DND-41 (cell line): ENCODE data around the gene TMEM132D.

ENCODE experiments used
- ATAC-seq: fragments of 200-7000 bp; cut with Tn5 transposase; 3 replicates; pipeline ENCODE4 v1.9.1; 2021; ENCODE audit warnings: low read depth; ENCODE audit not compliant: insufficient read depth
- DNase-seq: peaks from one replicate; pipeline ENCODE4 v3.0.0-alpha.2; 2020
- H2AFZ ChIP-seq: 2 replicates; pipeline ENCODE4 v1.6.0; 2012; ENCODE audit warnings: low read depth, low read length
- H3K27ac ChIP-seq: 2 replicates; pipeline ENCODE4 v1.5.1; 2012; ENCODE audit warnings: low read length, inconsistent platforms
- H3K27me3 ChIP-seq: fragments of 200-600 bp; sonication (generic); 2 replicates; pipeline ENCODE4 v1.6.0; 2012; ENCODE audit warnings: low read length, mild to moderate bottlenecking, inconsistent platforms; ENCODE audit not compliant: insufficient read depth, poor library complexity
- H3K36me3 ChIP-seq: 2 replicates; pipeline ENCODE4 v1.5.1; 2012; ENCODE audit warnings: low read length, inconsistent platforms; ENCODE audit not compliant: insufficient read depth
- H3K4me1 ChIP-seq: 2 replicates; pipeline ENCODE4 v1.5.1; 2012; ENCODE audit warnings: mild to moderate bottlenecking, low read length; ENCODE audit not compliant: insufficient read depth
- H3K4me2 ChIP-seq: 2 replicates; pipeline ENCODE4 v1.6.0; 2012; ENCODE audit warnings: mild to moderate bottlenecking, moderate library complexity, low read length, inconsistent platforms; ENCODE audit not compliant: insufficient read depth
- H3K4me3 ChIP-seq, 2 experiments: fragments of 200-600 bp in 1 of 2; shearing (Covaris generic) in 1 of 2; 2 replicates each; pipeline ENCODE4 v1.5.1; 2012 to 2016; ENCODE audit warnings: inconsistent platforms in 2 of 2, low read length in 2 of 2, mild to moderate bottlenecking in 2 of 2, low read depth in 1 of 2, moderate library complexity in 1 of 2
- H3K79me2 ChIP-seq: 2 replicates; pipeline ENCODE4 v1.6.0; 2012; ENCODE audit warnings: low read length, inconsistent platforms; ENCODE audit not compliant: insufficient read depth
- H3K9ac ChIP-seq: 2 replicates; pipeline ENCODE4 v1.6.0; 2012; ENCODE audit warnings: low read depth, mild to moderate bottlenecking, inconsistent platforms, low read length, moderate library complexity
- H3K9me3 ChIP-seq: 2 replicates; pipeline ENCODE4 v1.5.1; 2012; ENCODE audit warnings: low read length, moderate library complexity, mild to moderate bottlenecking, inconsistent platforms; ENCODE audit not compliant: insufficient read depth, severe bottlenecking
- H4K20me1 ChIP-seq: 2 replicates; pipeline ENCODE4 v1.6.0; 2012; ENCODE audit warnings: low read length; ENCODE audit not compliant: insufficient read depth
- EZH2 ChIP-seq: IDR thresholded peaks from 3 replicates; pipeline ENCODE4 v1.6.1; 2012; ENCODE audit warnings: borderline replicate concordance, low read depth, mild to moderate bottlenecking, moderate library complexity, low read length, inconsistent platforms; ENCODE audit not compliant: severe bottlenecking
- TF ChIP-seq, protein P1 (sequence below): IDR thresholded peaks from 2 replicates; pipeline ENCODE4 v1.5.1; 2012; ENCODE audit warnings: borderline replicate concordance, low read length, moderate library complexity, mild to moderate bottlenecking; ENCODE audit not compliant: poor library complexity, severe bottlenecking; ENCODE audit errors: extremely low read depth

Gene TMEM132D

DNA sequence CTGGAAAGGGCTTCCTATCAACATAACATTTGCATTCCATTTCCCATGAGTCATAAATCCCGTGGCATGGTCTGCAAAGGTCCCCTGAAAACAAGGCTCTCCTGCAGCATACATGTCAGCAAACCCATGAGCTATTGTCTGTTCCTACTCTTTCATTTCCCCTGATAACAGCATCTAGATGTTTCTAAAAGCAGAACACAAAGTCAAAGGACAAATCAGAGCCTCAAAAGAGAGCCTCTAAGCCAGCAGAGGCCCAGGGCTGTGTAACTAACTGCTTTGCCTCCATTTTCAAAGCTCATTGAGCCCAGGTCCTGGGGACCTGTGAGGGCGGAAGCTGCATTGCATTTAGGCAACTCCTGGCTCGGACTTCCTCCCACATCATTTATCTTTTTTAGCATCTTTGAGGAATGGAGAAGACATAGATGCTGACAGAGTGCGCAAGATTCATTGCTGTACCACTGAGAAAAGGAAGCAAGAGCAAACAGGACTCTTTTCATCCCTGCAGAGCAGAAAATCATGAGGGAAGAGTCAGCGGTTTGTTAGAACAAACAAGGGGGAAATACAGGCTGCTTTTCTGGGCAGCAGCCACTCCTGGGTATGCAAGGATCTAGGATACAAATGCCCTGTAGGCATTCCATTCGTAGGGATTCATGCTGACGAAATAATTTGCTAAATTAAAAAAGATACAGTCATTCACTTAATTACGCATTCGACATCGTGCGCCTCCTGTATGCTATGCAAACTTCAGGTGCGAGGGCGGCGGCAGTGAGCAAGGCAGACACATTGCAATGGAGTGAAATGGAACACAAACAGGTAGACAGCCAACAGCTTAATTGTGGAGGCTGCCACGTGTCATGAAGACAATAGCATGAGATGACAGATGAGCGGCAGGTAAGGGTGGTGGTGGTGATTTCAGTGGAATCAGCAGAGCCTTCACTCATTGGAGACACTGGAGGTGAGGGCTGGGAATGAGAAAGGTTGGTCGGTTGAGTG lies 131.0 kb downstream of the TMEM132D start:
- no peak overlapping the region for H3K4me2 ChIP-seq

DNA sequence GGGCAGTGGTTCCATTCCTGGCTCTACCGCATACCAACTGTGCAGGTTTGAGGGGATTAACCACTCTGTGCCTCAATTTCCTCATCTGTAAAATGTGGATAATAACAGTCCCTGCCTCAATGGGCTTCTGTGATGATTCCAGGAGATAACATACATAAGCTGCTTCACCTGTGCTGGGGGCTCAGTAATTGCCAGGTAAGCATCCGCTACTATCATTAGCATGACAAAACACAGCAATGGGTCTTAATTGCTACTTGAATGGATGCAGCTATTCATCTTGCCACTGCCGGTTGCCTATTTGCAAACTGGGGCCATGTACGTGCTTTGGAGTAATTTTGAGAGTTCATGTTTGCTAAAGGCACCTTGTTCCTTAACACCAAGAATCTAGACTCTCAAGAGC lies 132.6 kb downstream of the TMEM132D start:
- Histone ChIP-seq H3K9ac (no peak overlapping the region), H3K4me1 (no peaks in the 10 kb centered on the region), H3K4me3 (no peak overlapping the region), H4K20me1 (no peaks in the 10 kb centered on the region), H3K36me3 (no peaks in the 10 kb centered on the region), H3K27ac (no peak overlapping the region), H3K4me2 (no peak overlapping the region), H3K79me2 (no peaks in the 10 kb centered on the region), H3K27me3 (no peaks in the 10 kb centered on the region), H3K9me3 (no peaks in the 10 kb centered on the region), H2AFZ (no peak overlapping the region)
- ATAC-seq (no peak), DNase-seq (no peak)
- TF ChIP-seq EZH2, result no peak
- TF ChIP-seq, protein P1, sequence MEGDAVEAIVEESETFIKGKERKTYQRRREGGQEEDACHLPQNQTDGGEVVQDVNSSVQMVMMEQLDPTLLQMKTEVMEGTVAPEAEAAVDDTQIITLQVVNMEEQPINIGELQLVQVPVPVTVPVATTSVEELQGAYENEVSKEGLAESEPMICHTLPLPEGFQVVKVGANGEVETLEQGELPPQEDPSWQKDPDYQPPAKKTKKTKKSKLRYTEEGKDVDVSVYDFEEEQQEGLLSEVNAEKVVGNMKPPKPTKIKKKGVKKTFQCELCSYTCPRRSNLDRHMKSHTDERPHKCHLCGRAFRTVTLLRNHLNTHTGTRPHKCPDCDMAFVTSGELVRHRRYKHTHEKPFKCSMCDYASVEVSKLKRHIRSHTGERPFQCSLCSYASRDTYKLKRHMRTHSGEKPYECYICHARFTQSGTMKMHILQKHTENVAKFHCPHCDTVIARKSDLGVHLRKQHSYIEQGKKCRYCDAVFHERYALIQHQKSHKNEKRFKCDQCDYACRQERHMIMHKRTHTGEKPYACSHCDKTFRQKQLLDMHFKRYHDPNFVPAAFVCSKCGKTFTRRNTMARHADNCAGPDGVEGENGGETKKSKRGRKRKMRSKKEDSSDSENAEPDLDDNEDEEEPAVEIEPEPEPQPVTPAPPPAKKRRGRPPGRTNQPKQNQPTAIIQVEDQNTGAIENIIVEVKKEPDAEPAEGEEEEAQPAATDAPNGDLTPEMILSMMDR, result no peak

More for the DNA sequence above, 131.0 kb downstream of the TMEM132D start:
- Histone ChIP-seq H4K20me1 (no peaks in the 10 kb centered on the region), H2AFZ (no peak overlapping the region), H3K27ac (no peak overlapping the region), H3K9ac (no peak overlapping the region), H3K79me2 (no peaks in the 10 kb centered on the region), H3K9me3 (no peaks in the 10 kb centered on the region), H3K36me3 (no peaks in the 10 kb centered on the region), H3K4me3 (no peak overlapping the region), H3K4me1 (no peaks in the 10 kb centered on the region), H3K27me3 (no peaks in the 10 kb centered on the region)
- ATAC-seq (no peak), DNase-seq (no peak)
- no peak for TF ChIP-seq EZH2
- TF ChIP-seq, protein P1, result no peak

DNA sequence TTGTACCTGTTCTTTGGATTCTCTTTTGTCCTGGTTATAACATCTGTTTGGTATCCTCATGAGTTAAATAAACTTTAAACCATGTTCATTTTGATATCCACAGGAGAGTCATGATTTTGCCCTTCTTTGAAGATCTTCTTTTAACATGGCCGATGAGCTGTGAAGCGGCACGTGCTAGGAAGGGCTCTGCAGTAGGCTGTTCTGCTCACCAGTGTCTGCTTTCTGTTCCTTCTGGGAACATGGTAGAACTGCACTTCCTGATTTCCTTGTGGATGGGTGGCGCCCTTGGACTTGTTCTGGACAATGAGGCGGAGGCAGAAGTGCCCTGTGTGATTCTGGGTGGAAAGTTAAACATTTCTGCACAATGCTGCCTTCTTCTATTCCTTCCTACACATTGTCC lies 138.1 kb downstream of the TMEM132D start:
- Histone ChIP-seq H3K9ac (no peak overlapping the region), H4K20me1 (no peaks in the 10 kb centered on the region), H3K4me2 (no peak overlapping the region), H3K9me3 (peaks cover 9% of the 10 kb centered on the region), H3K36me3 (no peaks in the 10 kb centered on the region), H3K27me3 (no peaks in the 10 kb centered on the region), H3K4me1 (no peaks in the 10 kb centered on the region), H3K4me3 (no peak overlapping the region), H3K79me2 (no peaks in the 10 kb centered on the region), H3K27ac (no peak overlapping the region), H2AFZ (no peak overlapping the region)
- TF ChIP-seq, protein P1, result no peak
- TF ChIP-seq EZH2, result no peak
- DNase-seq (no peak), ATAC-seq (no peak)
